ENCODE data around the gene ORAI2.
"Not testable (repeated sequence)": the region's sequence is repeated elsewhere in the genome, so short reads cannot be mapped to it uniquely, and the experiment has no call there.

GRCh38 chr7:102474736-102475435, 41.5 kb downstream of the ORAI2 start:
- TF ChIP-seq CTCF, ZNF317 (CRISPR knock-in tag; IDR thresholded peaks at IDR 0.05): not testable (repeated sequence)

Data from HepG2 (cell line).